Neural cell (in vitro differentiated cells): Measurements from ENCODE around the gene FAT2.

ENCODE experiments used
- CTCF ChIP-seq: fragments of 450-650 bp; IDR thresholded peaks from 2 replicates; pipeline ENCODE4 v1.5.1; 2014; ENCODE audit warnings: antibody characterized with exemption, mild to moderate bottlenecking, moderate library complexity; ENCODE audit not compliant: poor library complexity, severe bottlenecking
- EP300 ChIP-seq: fragments of 450-650 bp; conservative IDR thresholded peaks from 2 replicates; pipeline ENCODE4 v1.6.1; 2014; ENCODE audit warnings: antibody characterized with exemption, mild to moderate bottlenecking, moderate library complexity; ENCODE audit not compliant: poor library complexity, severe bottlenecking
- EZH2 ChIP-seq: fragments of 200-600, 300-800 bp; shearing (Covaris generic), sonication (generic); IDR thresholded peaks from 2 replicates; pipeline ENCODE4 v1.6.1; 2014; ENCODE audit warnings: antibody characterized with exemption, low read length, borderline replicate concordance, mild to moderate bottlenecking; ENCODE audit not compliant: insufficient read depth, poor library complexity, severe bottlenecking
- POLR2AphosphoS5 ChIP-seq: IDR thresholded peaks from 2 replicates; pipeline ENCODE4 v1.6.1; 2012

GRCh38 chr5:151611127-151611775 is 20.1 kb upstream of the FAT2 start:
- no peak for TF ChIP-seq CTCF
- no peak for TF ChIP-seq EZH2
- TF ChIP-seq EP300: no peak
- TF ChIP-seq POLR2AphosphoS5: no peak
